Bronchial epithelial cell (primary cell): Measurements from ENCODE around the gene MMP24. TPM values are rescaled to one million over a fixed set of nuclear protein-coding genes. Genes with fewer than 3 reads are reported as not detected.

Experiments
- DNase-seq: peaks from one replicate; pipeline ENCODE4 v3.0.0-alpha.2; 2010; ENCODE audit warnings: low read depth
- FAIRE-seq: peaks from 2 replicates; lab custom pipeline; 2011; peaks lifted over from hg19 to GRCh38; lab: Jason Lieb, UNC
- H3K27me3 ChIP-seq: 2 replicates; pipeline ENCODE4 v1.5.1; 2011; ENCODE audit warnings: low read length; ENCODE audit not compliant: control insufficient read depth, insufficient read depth
- H3K36me3 ChIP-seq: 2 replicates; pipeline ENCODE4 v1.5.1; 2011; ENCODE audit warnings: low read length; ENCODE audit not compliant: control insufficient read depth, insufficient read depth
- H3K4me3 ChIP-seq: 2 replicates; pipeline ENCODE4 v1.5.1; 2011; ENCODE audit warnings: mild to moderate bottlenecking, low read depth, low read length, control low read depth
- total RNA-seq: library from RNA; depleted of rRNA; stranded (reverse); fragments of >200 nt; gene quantifications from 2 replicates; pipeline ENCODE4 v1.2.1, GENCODE V29; 2014
- TF ChIP-seq, protein P1 (sequence below): IDR thresholded peaks from 2 replicates; pipeline ENCODE4 v1.5.1; 2011; ENCODE audit warnings: mild to moderate bottlenecking, moderate library complexity, low read length, control low read depth, inconsistent platforms; ENCODE audit not compliant: insufficient read depth, severe bottlenecking

The MMP24 gene
- total RNA-seq, 1 donor from 2014 or later, result not detected

DNA sequence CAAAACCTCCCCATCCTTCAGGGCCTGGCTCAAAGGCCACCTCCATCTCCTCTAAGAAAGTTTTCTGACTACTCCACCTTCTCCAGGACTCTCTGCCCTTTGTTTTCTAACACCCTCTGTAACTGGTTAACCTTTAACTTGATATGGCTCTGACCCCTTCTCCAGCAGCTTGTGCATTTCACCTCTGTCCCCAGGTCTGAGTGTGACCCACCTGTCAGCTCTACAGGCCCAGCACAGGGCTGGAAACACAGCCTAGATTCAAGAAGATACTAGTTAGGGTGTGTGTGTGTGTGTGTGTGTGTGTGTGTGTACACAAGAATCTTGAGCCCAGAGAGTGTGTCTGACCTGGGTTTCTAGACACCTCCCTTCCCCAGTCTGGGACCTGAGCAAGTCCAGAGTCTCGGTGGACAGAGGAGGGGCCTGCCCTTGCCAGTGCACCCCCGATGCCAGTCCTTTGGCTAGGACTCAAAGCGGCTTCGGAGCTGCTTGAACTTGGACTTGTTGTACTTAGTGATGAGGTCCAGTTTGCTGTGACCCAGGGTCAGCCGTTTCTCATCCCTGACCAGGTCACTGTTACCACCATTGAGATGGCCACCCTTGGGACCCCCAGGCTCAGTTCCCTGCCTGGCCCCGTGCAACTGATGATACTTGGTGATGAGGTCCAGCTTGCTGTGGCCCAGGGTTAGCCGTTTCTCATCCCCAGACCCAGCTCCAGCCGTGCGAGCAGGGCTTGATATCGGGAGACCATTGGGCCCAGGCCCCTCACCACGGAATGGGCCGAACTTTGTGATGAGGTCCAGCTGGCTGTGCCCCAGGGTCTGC, 59.8 kb downstream of the MMP24 start:
- DNase-seq, result no peak
- TF ChIP-seq, protein P1, sequence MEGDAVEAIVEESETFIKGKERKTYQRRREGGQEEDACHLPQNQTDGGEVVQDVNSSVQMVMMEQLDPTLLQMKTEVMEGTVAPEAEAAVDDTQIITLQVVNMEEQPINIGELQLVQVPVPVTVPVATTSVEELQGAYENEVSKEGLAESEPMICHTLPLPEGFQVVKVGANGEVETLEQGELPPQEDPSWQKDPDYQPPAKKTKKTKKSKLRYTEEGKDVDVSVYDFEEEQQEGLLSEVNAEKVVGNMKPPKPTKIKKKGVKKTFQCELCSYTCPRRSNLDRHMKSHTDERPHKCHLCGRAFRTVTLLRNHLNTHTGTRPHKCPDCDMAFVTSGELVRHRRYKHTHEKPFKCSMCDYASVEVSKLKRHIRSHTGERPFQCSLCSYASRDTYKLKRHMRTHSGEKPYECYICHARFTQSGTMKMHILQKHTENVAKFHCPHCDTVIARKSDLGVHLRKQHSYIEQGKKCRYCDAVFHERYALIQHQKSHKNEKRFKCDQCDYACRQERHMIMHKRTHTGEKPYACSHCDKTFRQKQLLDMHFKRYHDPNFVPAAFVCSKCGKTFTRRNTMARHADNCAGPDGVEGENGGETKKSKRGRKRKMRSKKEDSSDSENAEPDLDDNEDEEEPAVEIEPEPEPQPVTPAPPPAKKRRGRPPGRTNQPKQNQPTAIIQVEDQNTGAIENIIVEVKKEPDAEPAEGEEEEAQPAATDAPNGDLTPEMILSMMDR, result no peak
- Histone ChIP-seq H3K27me3 (no peaks in the 10 kb centered on the region), H3K36me3 (peaks cover 4% of the 10 kb centered on the region), H3K4me3 (no peak overlapping the region)
- FAIRE-seq, result no peak

DNA sequence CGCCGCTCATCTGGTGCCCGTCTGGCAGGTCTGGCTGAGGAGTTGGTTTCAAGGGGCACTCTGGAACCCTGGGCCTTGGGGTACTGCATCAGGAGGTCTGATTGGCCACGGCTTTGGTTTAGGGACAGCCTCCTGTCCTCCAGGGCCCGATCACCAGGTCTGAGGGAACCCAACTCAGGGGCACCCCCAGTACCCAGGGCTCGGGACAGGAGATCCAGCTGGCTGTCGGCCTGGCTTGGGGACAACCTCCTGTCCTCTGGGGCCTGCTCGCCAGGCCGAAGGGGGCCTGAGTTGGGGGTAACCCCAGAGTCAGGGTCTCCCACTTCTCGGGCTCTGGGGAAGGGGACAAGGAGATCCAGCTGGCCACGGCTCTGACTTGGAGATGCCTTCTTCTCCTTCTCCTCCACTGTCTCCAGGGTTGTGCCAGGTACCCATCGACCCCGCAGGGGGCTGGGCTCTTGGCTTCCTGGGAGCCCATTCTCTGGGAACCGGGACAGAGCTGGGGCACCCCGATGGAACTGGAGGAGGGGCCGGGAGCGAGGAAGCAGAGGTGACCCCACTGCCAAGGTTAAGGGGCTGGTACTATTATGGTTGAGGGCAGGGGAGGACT, 60.5 kb downstream of the MMP24 start:
- H3K4me3 ChIP-seq, result no peak overlapping the region
- no peak for FAIRE-seq
- DNase-seq, result no peak
- peaks cover 4% of the 10 kb centered on the region for H3K36me3 ChIP-seq
- TF ChIP-seq, protein P1, result no peak
- H3K27me3 ChIP-seq, result no peaks in the 10 kb centered on the region

GRCh38 chr20:35287509-35288324, 61.2 kb downstream of the MMP24 start:
- FAIRE-seq (no peak), DNase-seq (no peak)
- H3K36me3 ChIP-seq, result peaks cover 2% of the 10 kb centered on the region
- no peak overlapping the region for H3K4me3 ChIP-seq
- TF ChIP-seq, protein P1, result no peak
- no peaks in the 10 kb centered on the region for H3K27me3 ChIP-seq

DNA sequence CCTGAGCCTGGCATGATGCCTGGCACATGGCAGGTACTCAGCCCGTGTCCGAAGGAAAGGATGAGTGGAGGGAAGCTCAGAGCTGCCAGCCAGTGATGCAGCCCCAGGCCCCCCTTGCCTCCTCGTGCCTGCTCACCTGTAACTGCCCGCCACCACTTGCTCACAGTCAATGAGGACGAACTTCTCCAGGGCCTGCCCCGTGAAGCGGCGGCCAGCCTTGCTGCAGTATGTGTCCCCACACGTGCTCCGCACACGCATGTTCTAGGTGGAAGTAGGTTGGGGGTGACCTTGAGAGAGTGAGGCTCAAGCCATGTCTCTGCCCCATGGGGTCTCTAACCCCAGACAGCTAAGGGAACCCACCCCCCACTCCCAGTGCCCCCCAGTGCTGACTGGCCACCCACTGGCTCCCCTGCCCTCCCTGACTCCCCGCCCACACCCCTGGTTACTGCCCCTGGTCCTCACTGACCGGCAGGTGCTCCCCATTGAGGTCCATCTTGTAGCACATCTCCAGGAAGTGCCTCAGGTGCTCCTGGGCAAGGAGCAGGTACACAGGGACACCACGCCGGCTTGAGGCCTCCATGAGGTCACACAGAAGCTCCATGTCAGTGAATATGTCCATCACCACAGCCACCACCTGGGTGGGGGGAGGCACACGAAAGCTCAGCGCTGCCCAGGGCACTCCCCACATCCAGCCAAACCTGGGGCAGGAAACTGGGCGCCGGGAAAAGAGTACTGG, 62.0 kb downstream of the MMP24 start:
- H3K4me3 ChIP-seq, result no peak overlapping the region
- TF ChIP-seq, protein P1, result no peak
- H3K27me3 ChIP-seq, result no peaks in the 10 kb centered on the region
- FAIRE-seq (no peak), DNase-seq (no peak)
- H3K36me3 ChIP-seq, result no peaks in the 10 kb centered on the region

GRCh38 chr20:35290186-35290886, 63.8 kb downstream of the MMP24 start:
- no peaks in the 10 kb centered on the region for H3K36me3 ChIP-seq
- no peak overlapping the region for H3K4me3 ChIP-seq
- FAIRE-seq (no peak), DNase-seq (no peak)
- H3K27me3 ChIP-seq, result no peaks in the 10 kb centered on the region
- TF ChIP-seq, protein P1, result no peak
